K562 (cell line): ENCODE measurements around the gene HK1. TPM values are rescaled to one million over a fixed set of nuclear protein-coding genes. Genes with fewer than 3 reads are reported as not detected.
A peak's percentile ranks its signal among the peaks of the same experiment; 100 is the strongest.

Experiments
- ATAC-seq: fragments of 200-7000 bp; cut with Tn5 transposase; 3 replicates; pipeline ENCODE4 v1.9.1; 2020; ENCODE audit warnings: moderate library complexity
- BruUV-seq: library from RNA; stranded (reverse); fragments of 400-500 nt; replicated peaks from 2 replicates; lab custom pipeline; 2021; lab: Mats Ljungman, UMichigan
- CTCF ChIA-PET: fragments of 300-600 bp; formaldehyde crosslinking; extraction: SDS; loops from one replicate; lab custom pipeline; 2021; ENCODE audit warnings: low intra/inter-chr PET ratio; lab: Yijun Ruan, JAX
- POLR2A ChIA-PET: fragments of 300-600, 350-650 bp; sonication (Branson Sonifier 250); formaldehyde crosslinking; extraction: SDS; loops from one replicate; lab custom pipeline; 2021; ENCODE audit warnings: antibody characterized with exemption, inconsistent platforms; lab: Yijun Ruan, JAX
- DNase-seq, 4 experiments: peaks; one replicate each; pipeline versions ENCODE4 v3.0.0 to v3.0.0-alpha.2; 2011 to 2018; ENCODE audit warnings: low spot score in 3 of 4, mixed read lengths in 3 of 4; ENCODE audit errors: extremely low read depth in 1 of 4
- FAIRE-seq: peaks from 2 replicates; lab custom pipeline; 2011; peaks lifted over from hg19 to GRCh38; lab: Jason Lieb, UNC
- H2AFZ ChIP-seq: 2 replicates; pipeline ENCODE4 v1.6.0; 2011; ENCODE audit warnings: low read depth, low read length, control low read depth, inconsistent platforms
- H3K27ac ChIP-seq: fragments of 200-600 bp; 3 replicates; pipeline ENCODE4 v1.8.0; 2011; ENCODE audit warnings: low read depth, mild to moderate bottlenecking, control low read depth, inconsistent platforms, low read length, moderate library complexity, mixed read lengths; ENCODE audit errors: extremely low read depth
- H3K27me3 ChIP-seq, 2 experiments: fragments of 300-600 bp in 1 of 2; 2 replicates in 1 of 2; 3 replicates in 1 of 2; pipeline versions ENCODE4 v1.6.0 to v1.8.0; 2011; ENCODE audit warnings: inconsistent platforms in 2 of 2, low read length in 2 of 2, mild to moderate bottlenecking in 1 of 2, mixed read lengths in 1 of 2, moderate library complexity in 1 of 2; ENCODE audit not compliant: control insufficient read depth in 2 of 2, insufficient read depth in 2 of 2
- H3K36me3 ChIP-seq: fragments of 300-600 bp; 3 replicates; pipeline ENCODE4 v1.8.0; 2011; ENCODE audit warnings: mild to moderate bottlenecking, low read length, inconsistent platforms; ENCODE audit not compliant: control insufficient read depth, insufficient read depth
- H3K4me1 ChIP-seq, 2 experiments: fragments of 200-600 bp in 1 of 2; replicated peaks in 1 of 2; 2 replicates in 1 of 2; 3 replicates in 1 of 2; pipeline versions ENCODE4 v1.5.1 to v1.8.0; 2011; ENCODE audit warnings: inconsistent platforms in 2 of 2, low read length in 2 of 2, mild to moderate bottlenecking in 1 of 2, mixed read lengths in 1 of 2, moderate library complexity in 1 of 2; ENCODE audit not compliant: control insufficient read depth in 2 of 2, insufficient read depth in 2 of 2
- H3K4me2 ChIP-seq: 2 replicates; pipeline ENCODE4 v1.6.1; 2011; ENCODE audit warnings: low read length, control low read depth, inconsistent platforms, mixed read lengths; ENCODE audit not compliant: insufficient read depth
- H3K4me3 ChIP-seq: fragments of 200-600 bp; sonication (generic), shearing (Covaris generic); 2 replicates; pipeline ENCODE4 v1.5.1; 2016; ENCODE audit warnings: control low read depth, inconsistent platforms
- H3K79me2 ChIP-seq: fragments of 200-600 bp; 3 replicates; pipeline ENCODE4 v1.8.0; 2011; ENCODE audit warnings: low read length, inconsistent platforms; ENCODE audit not compliant: control insufficient read depth, insufficient read depth
- H3K9ac ChIP-seq, 2 experiments: 2 replicates each; pipeline versions ENCODE4 v1.6.0 to v1.6.1; 2011; ENCODE audit warnings: low read depth in 2 of 2, low read length in 2 of 2, control low read depth in 1 of 2, inconsistent platforms in 1 of 2, mild to moderate bottlenecking in 1 of 2, mixed read lengths in 1 of 2; ENCODE audit not compliant: insufficient read depth in 1 of 2
- H3K9me1 ChIP-seq: one replicate; pipeline ENCODE4 v1.6.0; 2011; ENCODE audit warnings: inconsistent platforms, mild to moderate bottlenecking, low read length, moderate library complexity; ENCODE audit not compliant: control insufficient read depth, insufficient read depth
- H3K9me3 ChIP-seq: replicated peaks from 2 replicates; pipeline ENCODE4 v1.5.1; 2011; ENCODE audit warnings: low read depth, low read length, inconsistent platforms; ENCODE audit not compliant: control insufficient read depth, insufficient read depth
- H4K20me1 ChIP-seq: replicated peaks from 2 replicates; pipeline ENCODE4 v1.6.1; 2011; ENCODE audit warnings: low read length, inconsistent platforms, mixed read lengths; ENCODE audit not compliant: control insufficient read depth, insufficient read depth
- CSDE1 ChIP-seq, 2 experiments: fragments of 450-650 bp; IDR thresholded peaks; 2 replicates each; pipeline ENCODE4 v1.6.1; 2016; ENCODE audit warnings: mild to moderate bottlenecking in 1 of 2
- EHMT2 ChIP-seq: fragments of 450-650 bp; IDR thresholded peaks from 2 replicates; pipeline ENCODE4 v1.6.1; 2018; ENCODE audit warnings: antibody characterized with exemption
- ELF4 ChIP-seq: fragments of 450-650 bp; formaldehyde crosslinking; IDR thresholded peaks from 2 replicates; pipeline ENCODE4 v1.4.0; 2022; ENCODE audit warnings: missing genetic modification characterization
- EWSR1 ChIP-seq: fragments of 450-650 bp; IDR thresholded peaks from 2 replicates; pipeline ENCODE4 v1.6.1; 2018; ENCODE audit warnings: borderline replicate concordance, mild to moderate bottlenecking, low read depth, moderate library complexity; ENCODE audit not compliant: partially characterized antibody
- MXD1 ChIP-seq: fragments of 250-450 bp; sonication (Bioruptor Pico); IDR thresholded peaks from 2 replicates; pipeline ENCODE4 v1.8.0; 2021; ENCODE audit warnings: borderline replicate concordance, mild to moderate bottlenecking, moderate library complexity; ENCODE audit not compliant: poor library complexity, severe bottlenecking
- PHTF2 ChIP-seq: fragments of 250-450 bp; sonication (Bioruptor Pico); IDR thresholded peaks from 2 replicates; pipeline ENCODE4 v1.5.0; 2021; ENCODE audit warnings: mild to moderate bottlenecking
- RAD21 ChIP-seq, 2 experiments: fragments of 250-450 bp in 1 of 2; fragments of 450-650 bp in 1 of 2; sonication (Bioruptor Pico) in 1 of 2; formaldehyde crosslinking in 1 of 2; IDR thresholded peaks in 1 of 2; conservative IDR thresholded peaks in 1 of 2; 2 replicates each; pipeline versions ENCODE4 v1.4.0 to v1.8.0; 2020 to 2022; ENCODE audit warnings: mild to moderate bottlenecking in 2 of 2, moderate library complexity in 1 of 2
- RB1 ChIP-seq: fragments of 450-650 bp; IDR thresholded peaks from 2 replicates; pipeline ENCODE4 v1.6.1; 2017; ENCODE audit warnings: low read depth, mild to moderate bottlenecking
- RBM39 ChIP-seq: fragments of 200-400 bp; formaldehyde crosslinking; optimal IDR thresholded peaks from 2 replicates; pipeline ENCODE3; 2018; ENCODE audit warnings: low read depth, low read length
- SNRNP70 ChIP-seq: fragments of 200-400 bp; formaldehyde crosslinking; optimal IDR thresholded peaks from 2 replicates; pipeline ENCODE3; 2017; ENCODE audit warnings: low read depth, low read length
- SPI1 ChIP-seq: IDR thresholded peaks from 2 replicates; pipeline ENCODE4 v1.6.1; 2011; ENCODE audit warnings: low read depth, low read length, control low read depth, borderline replicate concordance
- SRSF3 ChIP-seq: fragments of 200-400 bp; formaldehyde crosslinking; IDR thresholded peaks from 2 replicates; pipeline ENCODE4 v1.6.1; 2016; ENCODE audit warnings: mild to moderate bottlenecking, low read length, moderate library complexity; ENCODE audit not compliant: insufficient read depth
- ZFP36 ChIP-seq: fragments of 150-350 bp; IDR thresholded peaks from 2 replicates; pipeline ENCODE4 v1.6.1; 2018; ENCODE audit warnings: low read length, low read depth; ENCODE audit not compliant: partially characterized antibody
- ZNF589 ChIP-seq: fragments of 200-800 bp; sonication (Bioruptor generic); IDR thresholded peaks from 2 replicates; pipeline ENCODE4 v1.6.1; 2016; ENCODE audit warnings: low read depth, missing genetic modification characterization, missing compliant biosample characterization
- WGBS: fragments of 100-300 bp; shearing (Covaris generic); methylation state at CpG from one replicate; pipeline ENCODE4 v1.1.6; 2016; ENCODE audit warnings: low coverage, mixed read lengths; ENCODE audit not compliant: insufficient coverage; ENCODE audit errors: missing lambda C conversion rate; 5-methylcytosine and 5-hydroxymethylcytosine counted together
- in situ Hi-C: fragments of 300-500 bp; cut with MboI; formaldehyde crosslinking; loops from 4 replicates; pipeline ENCODE4 v1.15.0; 2018; ENCODE audit warnings: inconsistent platforms, mixed read lengths
- intact Hi-C: fragments of 100-400 bp; cut with micrococcal nuclease; formaldehyde crosslinking; loops from 2 replicates; pipeline ENCODE4 v1.14.2; 2022
- polyA plus RNA-seq, 8 experiments: library from polyadenylated mRNA; depleted of rRNA in 4 of 8; stranded (reverse) in 5 of 8; unstranded in 3 of 8; fragments of >200 nt; fragmentation: Nextera tagmentation in 2 of 8; fragmentation: Illumina TruSeq in 1 of 8; extraction: Ambion mirVana in 2 of 8; extraction: Trizol in 1 of 8; gene quantifications; 2 replicates each; pipeline versions ENCODE4 v1.2.1 to v1.2.3, GENCODE V29; 2011 to 2014; ENCODE audit warnings: inconsistent platforms in 1 of 8, missing spikeins in 1 of 8
- total RNA-seq, 7 experiments: library from RNA; depleted of rRNA in 6 of 7; stranded (reverse); fragments of >200 nt in 6 of 7; fragmentation: Illumina TruSeq in 2 of 7; extraction: Trizol in 2 of 7; gene quantifications; 2 replicates each; pipeline versions ENCODE4 v1.2.1 to v1.2.3, GENCODE V29; 2011 to 2021; ENCODE audit warnings: low replicate concordance in 1 of 7

Gene HK1
- total and polyA plus RNA-seq, 9 of the 15 experiments (the other 6 are each of a cell fraction or from before 2014, with no cell fraction given) = 29.2 to 444 (median 193) TPM

- TF ChIP-seq ZNF589 (no peak), EHMT2 (no peak), MXD1 (CRISPR knock-in tag) (no peak), PHTF2 (CRISPR knock-in tag) (no peak), SNRNP70 (no peak), RB1 (no peak), SRSF3 (no peak), RBM39 (no peak), RAD21 (CRISPR knock-in tag; conservative IDR thresholded peaks at IDR 0.05 in 1 of 2, IDR thresholded peaks at IDR 0.05 in 1 of 2) (no peak), ELF4 (CRISPR knock-in tag) (no peak)
Measured at GRCh38 chr10:69346776-69347175, 68.5 kb downstream of the HK1 start (continued).

DNA sequence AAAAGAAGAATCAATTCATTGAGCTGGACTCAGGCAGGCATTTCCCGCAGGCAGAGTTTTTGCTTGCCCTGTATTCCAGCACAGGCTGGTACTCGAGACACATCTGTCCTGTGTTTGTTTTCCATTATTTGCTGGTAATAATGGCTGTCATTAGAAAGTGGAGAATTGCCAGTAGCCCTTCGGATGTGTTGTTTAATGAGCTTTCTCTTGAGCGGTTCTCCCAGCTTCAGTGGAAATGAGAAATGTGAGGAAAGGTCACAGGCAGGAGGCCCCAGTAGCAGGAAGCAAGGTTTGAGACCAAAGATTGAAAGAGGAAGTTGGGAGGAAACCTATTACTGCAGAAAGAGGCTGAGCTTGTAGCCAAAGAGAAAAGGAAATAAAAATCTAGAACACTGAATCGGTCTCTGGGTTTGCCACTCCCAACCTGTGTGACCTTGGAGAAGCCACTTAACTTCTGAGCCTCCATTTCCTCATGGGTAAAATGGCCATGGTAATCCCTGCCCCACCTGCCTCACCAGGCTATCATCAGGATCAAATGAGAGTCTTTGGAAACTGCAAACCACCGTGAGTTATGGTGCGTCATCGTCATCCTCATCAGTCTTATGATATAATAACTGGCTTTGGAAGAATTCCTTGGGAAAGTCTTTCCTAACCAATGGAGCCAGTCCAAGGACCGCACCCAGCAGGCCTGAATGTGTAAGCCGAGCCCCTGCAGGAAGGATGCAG is 70.7 kb downstream of the HK1 start:
- H3K9ac ChIP-seq = no peak overlapping the region
- POLR2A ChIA-PET = interaction anchor here (1.4 to 1.6 kb wide), 2 partner anchors 10 to 32 kb away, joined by 4 to 5 read pairs; no protein-coding TSS in a partner anchor
- H3K4me2 ChIP-seq = no peak overlapping the region
- no peak for DNase-seq
- TF ChIP-seq CSDE1 (IDR thresholded peaks at IDR 0.05) (no peak), SPI1 (peak; percentile 53; the same call in 1 of the 2 replicates), EWSR1 (no peak), ZFP36 (peak; percentile 35)
- H2AFZ ChIP-seq = no peak overlapping the region
- BruUV-seq = no TSS peak
- no peak for FAIRE-seq
- WGBS = 90% methylated on average over 10 of the region's 10 CpGs
- peaks cover 12% of the 10 kb centered on the region; the same call in 1 of the 2 replicates for H4K20me1 ChIP-seq
- H3K4me1 ChIP-seq = peaks cover 7 to 12% of the 10 kb centered on the region in 2 experiments; a peak in 4 of 5 replicates
- intact Hi-C loops = no loop called here
- no peaks in the 10 kb centered on the region for H3K27me3 ChIP-seq
- ATAC-seq = no peak
- peaks cover 91% of the 10 kb centered on the region for H3K36me3 ChIP-seq
- peak overlapping the region; percentile 25; the same call in 1 of the 3 replicates for H3K27ac ChIP-seq
- no peaks in the 10 kb centered on the region for H3K9me1 ChIP-seq
- H3K79me2 ChIP-seq = peaks cover 88% of the 10 kb centered on the region
- CTCF ChIA-PET = no interaction called here
- H3K9me3 ChIP-seq = no peaks in the 10 kb centered on the region
- in situ Hi-C loops = no loop called here
- H3K4me3 ChIP-seq = no peak overlapping the region
